ENCODE results near the gene XPO6.

XPO6 gene

DNA sequence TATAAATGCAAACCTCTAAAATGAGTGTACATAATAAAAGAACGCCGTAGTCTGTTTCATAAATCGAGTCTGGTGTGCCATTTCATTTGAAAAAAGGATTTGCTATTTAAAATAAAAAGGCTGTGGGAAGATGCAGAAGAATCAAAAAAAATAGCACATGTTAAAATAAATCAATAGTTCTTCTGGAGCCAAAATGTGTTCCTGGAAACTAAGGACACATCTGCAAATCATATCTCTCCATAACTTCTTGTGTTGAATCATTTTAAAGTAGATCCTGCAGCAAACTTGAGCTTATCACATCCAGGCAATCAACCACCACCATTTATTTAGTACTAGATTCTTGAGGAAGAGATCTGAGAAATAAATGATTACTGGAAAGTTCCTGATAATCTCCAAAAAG is 29.0 kb downstream of the XPO6 start:
- H3K9me3 Mint-ChIP-seq (ENCODE audit: low read depth) = peaks cover 4% of the 10 kb centered on the region
- peaks cover 89% of the 10 kb centered on the region for H3K4me1 Mint-ChIP-seq (ENCODE audit: low read depth)
- H3K36me3 Mint-ChIP-seq = peaks cover 23% of the 10 kb centered on the region
- H3K27ac Mint-ChIP-seq = peak overlapping the region; percentile 95
- H3K27me3 Mint-ChIP-seq = no peaks in the 10 kb centered on the region
- peak overlapping the region; percentile 40 for H3K4me3 Mint-ChIP-seq

GRCh38 chr16:28182183-28182582 is 29.6 kb downstream of the XPO6 start:
- peaks cover 89% of the 10 kb centered on the region for H3K4me1 Mint-ChIP-seq (ENCODE audit: low read depth)

DNA sequence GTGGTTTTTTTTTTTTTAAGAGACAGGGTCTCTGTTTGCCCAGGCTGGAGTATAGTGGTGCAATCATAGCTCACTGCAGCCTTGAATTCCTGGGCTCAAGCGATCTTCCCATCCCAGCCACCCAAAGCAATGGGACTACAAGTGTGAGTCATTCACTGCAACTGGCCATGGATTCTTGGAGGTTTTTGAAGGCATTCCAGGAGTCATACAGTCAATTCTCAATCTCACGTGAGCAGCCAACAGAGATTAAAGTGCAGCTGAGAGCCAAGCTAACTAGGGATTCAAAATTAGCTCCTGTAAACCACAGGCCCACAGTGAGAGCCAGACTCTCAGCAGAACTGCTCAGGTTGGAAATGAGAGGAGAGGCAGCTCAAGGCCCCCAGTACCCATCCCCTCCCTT is 30.2 kb downstream of the XPO6 start:
- peak overlapping the region; percentile 78 for H3K4me3 Mint-ChIP-seq
- peaks cover 86% of the 10 kb centered on the region for H3K4me1 Mint-ChIP-seq (ENCODE audit: low read depth)
- peaks cover 25% of the 10 kb centered on the region for H3K36me3 Mint-ChIP-seq
- H3K27me3 Mint-ChIP-seq = no peaks in the 10 kb centered on the region
- peak overlapping the region; percentile 95 for H3K27ac Mint-ChIP-seq
- peaks cover 4% of the 10 kb centered on the region for H3K9me3 Mint-ChIP-seq (ENCODE audit: low read depth)

More at GRCh38 chr16:28182183-28182582, 29.6 kb downstream of the XPO6 start:
- Mint-ChIP-seq H3K27ac (peak overlapping the region; percentile 95), H3K27me3 (no peaks in the 10 kb centered on the region), H3K36me3 (peaks cover 23% of the 10 kb centered on the region), H3K9me3 (ENCODE audit: low read depth) (peaks cover 4% of the 10 kb centered on the region), H3K4me3 (peak overlapping the region; percentile 78)

- Mint-ChIP-seq H3K27ac (peak overlapping the region; percentile 95), H3K9me3 (ENCODE audit: low read depth) (peaks cover 4% of the 10 kb centered on the region), H3K27me3 (no peaks in the 10 kb centered on the region), H3K36me3 (peaks cover 25% of the 10 kb centered on the region), H3K4me1 (ENCODE audit: low read depth) (peaks cover 84% of the 10 kb centered on the region), H3K4me3 (peak overlapping the region; percentile 75)
Measured at GRCh38 chr16:28180655-28181460, 30.9 kb downstream of the XPO6 start.

DNA sequence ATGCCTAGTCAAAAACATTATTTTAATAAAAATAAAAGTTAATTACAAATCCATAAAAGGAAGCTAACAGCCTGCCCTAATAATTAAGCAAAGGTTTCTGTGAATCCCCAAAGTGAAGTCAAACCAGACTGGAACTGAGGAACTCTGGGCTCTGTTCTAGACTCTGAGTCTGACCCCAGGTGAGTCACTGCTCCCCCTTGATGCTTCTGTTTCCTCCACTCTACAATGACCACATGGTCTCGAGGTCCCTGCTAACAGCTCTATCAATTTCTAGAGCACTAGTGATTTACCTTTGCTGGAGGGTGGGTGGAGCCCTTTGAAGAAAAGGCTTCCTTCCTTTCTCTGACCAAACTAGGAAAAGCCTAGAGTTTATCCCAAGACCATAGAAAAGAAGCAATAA is 32.4 kb downstream of the XPO6 start:
- Mint-ChIP-seq H3K9me3 (ENCODE audit: low read depth) (no peaks in the 10 kb centered on the region), H3K4me3 (peak overlapping the region; percentile 32), H3K4me1 (ENCODE audit: low read depth) (peaks cover 87% of the 10 kb centered on the region), H3K36me3 (peaks cover 30% of the 10 kb centered on the region), H3K27ac (peak overlapping the region; percentile 95), H3K27me3 (no peaks in the 10 kb centered on the region)

DNA sequence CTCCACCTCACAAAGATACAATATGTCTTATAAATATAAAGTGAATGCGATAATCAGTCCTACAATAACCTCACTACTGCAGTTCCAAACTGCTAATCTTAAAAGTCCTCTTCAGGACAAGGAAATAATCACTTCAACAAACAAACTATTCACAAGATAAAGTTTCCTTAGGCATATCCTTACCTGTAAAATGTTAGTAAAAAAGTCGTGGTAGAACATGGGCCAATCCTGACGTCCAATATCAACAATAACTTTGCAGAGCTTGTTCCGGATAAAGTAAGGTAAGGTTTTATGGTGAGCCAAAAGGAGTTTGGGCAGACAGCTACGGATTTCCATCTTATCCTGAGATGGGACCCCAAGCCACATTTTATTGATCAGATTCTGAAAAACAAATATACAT is 36.0 kb downstream of the XPO6 start:
- Mint-ChIP-seq H3K9me3 (ENCODE audit: low read depth) (no peaks in the 10 kb centered on the region), H3K36me3 (peaks cover 31% of the 10 kb centered on the region), H3K27me3 (no peaks in the 10 kb centered on the region), H3K27ac (peak overlapping the region; percentile 87), H3K4me1 (ENCODE audit: low read depth) (peaks cover 79% of the 10 kb centered on the region), H3K4me3 (peak overlapping the region; percentile 28)

GRCh38 chr16:28172336-28172735 is 39.4 kb downstream of the XPO6 start:
- H3K27ac Mint-ChIP-seq = peak overlapping the region; percentile 87
- peaks cover 27% of the 10 kb centered on the region for H3K36me3 Mint-ChIP-seq
- H3K9me3 Mint-ChIP-seq (ENCODE audit: low read depth) = no peaks in the 10 kb centered on the region
- no peaks in the 10 kb centered on the region for H3K27me3 Mint-ChIP-seq
- H3K4me3 Mint-ChIP-seq = no peak overlapping the region
- H3K4me1 Mint-ChIP-seq (ENCODE audit: low read depth) = peaks cover 80% of the 10 kb centered on the region

DNA sequence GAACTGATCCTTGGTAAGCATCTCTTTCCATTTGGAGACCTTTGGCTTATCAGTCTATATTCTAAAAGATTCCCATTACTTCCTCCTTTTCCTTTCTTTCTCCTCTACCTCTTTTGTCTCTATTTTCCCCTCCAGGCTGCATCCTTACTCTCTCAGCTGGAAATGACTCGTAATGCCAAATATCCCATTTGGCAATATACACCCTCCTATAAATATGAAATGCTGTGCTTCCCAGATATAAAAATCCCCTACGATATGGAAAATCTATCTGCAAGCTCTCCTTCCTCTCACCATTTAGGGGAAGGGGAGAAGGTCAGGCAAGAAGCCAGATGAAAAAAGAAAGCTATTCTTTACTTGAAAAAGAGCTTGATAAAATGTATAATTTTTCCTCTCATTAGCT is 39.9 kb downstream of the XPO6 start:
- peaks cover 30% of the 10 kb centered on the region for H3K36me3 Mint-ChIP-seq
- peak overlapping the region; percentile 87 for H3K27ac Mint-ChIP-seq
- no peaks in the 10 kb centered on the region for H3K9me3 Mint-ChIP-seq (ENCODE audit: low read depth)
- H3K4me3 Mint-ChIP-seq = no peak overlapping the region
- no peaks in the 10 kb centered on the region for H3K27me3 Mint-ChIP-seq
- H3K4me1 Mint-ChIP-seq (ENCODE audit: low read depth) = peaks cover 80% of the 10 kb centered on the region

DNA sequence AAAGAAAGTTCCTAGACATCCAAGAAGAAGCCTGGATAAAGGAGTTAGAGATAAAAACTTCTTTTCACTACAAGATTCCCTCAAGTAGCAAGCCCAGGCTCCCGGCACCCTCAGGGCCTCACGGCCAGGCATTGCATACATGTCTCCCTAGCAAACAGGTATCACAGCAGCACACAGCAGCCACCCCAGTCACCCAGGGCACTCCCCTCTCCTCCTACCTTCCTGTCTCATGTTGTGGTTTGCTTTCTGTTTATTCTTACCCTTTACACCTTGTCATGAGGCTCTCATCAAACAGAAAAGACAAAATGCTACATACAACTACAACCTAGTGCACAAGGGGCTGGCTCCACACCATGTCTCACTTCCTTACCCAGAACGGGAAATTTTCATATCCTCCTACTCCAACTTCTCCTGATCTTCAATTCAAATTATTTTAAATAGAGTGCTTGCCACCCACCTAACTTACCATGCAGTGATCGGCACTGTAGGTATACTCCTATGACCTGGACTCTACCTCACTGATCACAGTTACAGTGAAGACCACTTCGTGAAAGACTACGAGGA is 42.7 kb downstream of the XPO6 start:
- Mint-ChIP-seq H3K4me3 (peak overlapping the region; percentile 61), H3K4me1 (ENCODE audit: low read depth) (peaks cover 83% of the 10 kb centered on the region), H3K9me3 (ENCODE audit: low read depth) (no peaks in the 10 kb centered on the region), H3K27me3 (no peaks in the 10 kb centered on the region), H3K36me3 (peaks cover 23% of the 10 kb centered on the region), H3K27ac (peak overlapping the region; percentile 82)

- no peaks in the 10 kb centered on the region for H3K9me3 Mint-ChIP-seq (ENCODE audit: low read depth)
- H3K4me1 Mint-ChIP-seq (ENCODE audit: low read depth) = peaks cover 86% of the 10 kb centered on the region
- H3K27ac Mint-ChIP-seq = peak overlapping the region; percentile 82
- peak overlapping the region; percentile 44 for H3K4me3 Mint-ChIP-seq
- H3K36me3 Mint-ChIP-seq = peaks cover 14% of the 10 kb centered on the region
- H3K27me3 Mint-ChIP-seq = no peaks in the 10 kb centered on the region
Measured at GRCh38 chr16:28167730-28168129, 44.0 kb downstream of the XPO6 start.

- Mint-ChIP-seq H3K27me3 (no peaks in the 10 kb centered on the region), H3K4me3 (peak overlapping the region; percentile 44), H3K9me3 (ENCODE audit: low read depth) (no peaks in the 10 kb centered on the region), H3K36me3 (peaks cover 14% of the 10 kb centered on the region), H3K27ac (peak overlapping the region; percentile 82), H3K4me1 (ENCODE audit: low read depth) (peaks cover 84% of the 10 kb centered on the region)
Measured at GRCh38 chr16:28167221-28167620, 44.5 kb downstream of the XPO6 start.

DNA sequence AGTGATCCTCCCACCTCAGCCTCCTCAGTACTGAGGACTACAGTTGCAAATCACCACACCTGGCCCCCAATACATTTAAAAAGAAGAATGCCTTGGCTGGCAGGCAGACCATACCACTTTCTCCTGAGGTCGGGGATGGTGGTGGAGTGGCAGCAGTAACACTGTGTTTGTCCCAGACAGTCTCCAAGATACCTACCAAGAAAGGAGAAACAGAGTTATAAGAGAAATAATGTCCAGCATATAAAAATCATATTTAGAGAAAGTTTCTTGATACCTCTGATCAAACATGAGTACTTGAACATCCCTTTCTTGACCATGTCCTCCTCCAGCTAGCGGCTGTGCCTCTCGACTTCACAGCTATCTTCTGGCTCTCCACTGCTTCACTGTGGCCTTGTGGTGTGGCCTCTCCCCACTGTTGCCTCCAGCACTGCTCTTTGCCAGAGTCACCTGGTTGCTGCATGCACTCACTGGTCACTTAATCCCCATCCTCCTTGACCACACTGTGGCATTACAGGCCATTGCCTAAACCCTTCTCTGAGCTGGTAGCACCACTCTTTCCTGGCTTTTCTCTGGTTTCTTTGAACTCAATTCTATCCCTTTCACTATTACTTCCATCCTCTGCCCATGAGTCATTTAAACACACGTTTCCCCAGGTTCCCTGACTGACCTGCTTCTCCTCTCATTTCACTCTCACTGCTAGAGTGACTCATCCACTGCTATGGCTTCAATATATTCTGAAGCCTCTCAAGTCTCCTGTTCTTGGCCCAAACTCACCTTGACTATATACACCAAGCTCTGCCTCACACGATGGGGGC is 45.2 kb downstream of the XPO6 start:
- H3K4me1 Mint-ChIP-seq (ENCODE audit: low read depth) = peaks cover 84% of the 10 kb centered on the region

DNA sequence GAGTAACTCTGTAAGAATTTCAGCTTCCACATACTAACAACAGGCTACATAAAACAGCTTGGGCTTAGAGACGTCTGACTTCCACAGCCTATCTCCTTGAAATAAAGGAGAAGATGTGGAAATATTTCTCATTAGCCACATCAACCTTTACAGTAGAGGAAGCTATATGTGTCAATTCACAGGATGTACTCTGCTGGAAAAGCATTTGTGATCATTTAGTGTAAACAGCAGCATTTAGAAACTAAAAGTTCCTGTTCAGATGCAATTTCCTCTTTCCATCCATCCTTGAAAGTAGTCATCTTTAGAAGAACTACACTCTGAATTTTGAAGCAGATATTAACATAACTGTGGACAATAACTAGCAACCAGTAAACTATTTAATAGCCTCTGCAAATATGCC is 46.2 kb downstream of the XPO6 start:
- Mint-ChIP-seq H3K27ac (peak overlapping the region; percentile 91), H3K9me3 (ENCODE audit: low read depth) (no peaks in the 10 kb centered on the region), H3K4me1 (ENCODE audit: low read depth) (peaks cover 89% of the 10 kb centered on the region), H3K36me3 (peaks cover 20% of the 10 kb centered on the region), H3K4me3 (peak overlapping the region; percentile 35), H3K27me3 (no peaks in the 10 kb centered on the region)

More for the DNA sequence above, 45.2 kb downstream of the XPO6 start:
- Mint-ChIP-seq H3K27me3 (no peaks in the 10 kb centered on the region), H3K27ac (peak overlapping the region; percentile 91), H3K9me3 (ENCODE audit: low read depth) (no peaks in the 10 kb centered on the region), H3K36me3 (peaks cover 18% of the 10 kb centered on the region), H3K4me3 (peak overlapping the region; percentile 44)

DNA sequence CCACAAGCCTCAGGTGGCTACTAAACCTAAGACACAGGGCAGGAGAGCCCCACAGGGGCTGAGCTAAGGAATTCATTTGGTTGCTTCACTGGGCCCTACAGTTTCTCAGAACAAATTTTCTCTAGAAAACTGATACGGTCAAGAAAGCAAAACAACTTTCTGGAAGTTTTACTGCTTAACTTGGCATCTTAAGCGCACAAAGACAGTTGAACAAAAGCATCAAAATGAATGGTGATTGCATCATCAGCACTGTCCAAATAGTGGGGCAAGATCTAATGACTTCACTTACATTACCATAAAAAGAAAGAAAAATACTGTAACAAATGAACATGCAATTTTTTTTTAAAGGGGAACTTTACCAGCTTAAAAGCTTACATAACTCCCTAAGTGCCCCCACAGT is 47.6 kb downstream of the XPO6 start:
- no peak overlapping the region for H3K4me3 Mint-ChIP-seq
- peak overlapping the region; percentile 50 for H3K27ac Mint-ChIP-seq

GRCh38 chr16:28163699-28164098 is 48.1 kb downstream of the XPO6 start:
- H3K4me1 Mint-ChIP-seq (ENCODE audit: low read depth) = peaks cover 85% of the 10 kb centered on the region
- no peak overlapping the region for H3K4me3 Mint-ChIP-seq

More for the DNA sequence above, 47.6 kb downstream of the XPO6 start:
- Mint-ChIP-seq H3K9me3 (ENCODE audit: low read depth) (no peaks in the 10 kb centered on the region), H3K27me3 (no peaks in the 10 kb centered on the region), H3K4me1 (ENCODE audit: low read depth) (peaks cover 85% of the 10 kb centered on the region), H3K36me3 (peaks cover 25% of the 10 kb centered on the region)

More at GRCh38 chr16:28163699-28164098, 48.1 kb downstream of the XPO6 start:
- no peaks in the 10 kb centered on the region for H3K9me3 Mint-ChIP-seq (ENCODE audit: low read depth)
- H3K27ac Mint-ChIP-seq = peak overlapping the region; percentile 50
- H3K36me3 Mint-ChIP-seq = peaks cover 25% of the 10 kb centered on the region
- H3K27me3 Mint-ChIP-seq = no peaks in the 10 kb centered on the region
